HG03520 (cell line): ENCODE results near the gene ADAMTS13.

ENCODE experiments used
- ATAC-seq: cut with Tn5 transposase; IDR thresholded peaks from one replicate; pipeline ENCODE4 v1.9.1; 2021; ENCODE audit warnings: mild to moderate bottlenecking, moderate library complexity; ENCODE audit not compliant: unreplicated experiment

ADAMTS13 gene

GRCh38 chr9:133470427-133470924, 48.3 kb downstream of the ADAMTS13 start:
- no peak for ATAC-seq

GRCh38 chr9:133470988-133471387, 48.8 kb downstream of the ADAMTS13 start:
- ATAC-seq = no peak

GRCh38 chr9:133471551-133472276, 49.5 kb downstream of the ADAMTS13 start:
- no peak for ATAC-seq

GRCh38 chr9:133472277-133472645, 50.1 kb downstream of the ADAMTS13 start:
- no peak for ATAC-seq

GRCh38 chr9:133472753-133473378, 50.7 kb downstream of the ADAMTS13 start:
- ATAC-seq = no peak

- no peak for ATAC-seq
Observed at GRCh38 chr9:133473743-133474142, 51.6 kb downstream of the ADAMTS13 start.

GRCh38 chr9:133474215-133474614, 52.0 kb downstream of the ADAMTS13 start:
- no peak for ATAC-seq

GRCh38 chr9:133474853-133475252, 52.7 kb downstream of the ADAMTS13 start:
- no peak for ATAC-seq

GRCh38 chr9:133475292-133476012, 53.3 kb downstream of the ADAMTS13 start:
- ATAC-seq = no peak

- no peak for ATAC-seq
Observed at GRCh38 chr9:133476036-133476931, 54.1 kb downstream of the ADAMTS13 start.

GRCh38 chr9:133476941-133477340, 54.8 kb downstream of the ADAMTS13 start:
- ATAC-seq = no peak

- ATAC-seq = no peak
Observed at GRCh38 chr9:133477461-133477860, 55.3 kb downstream of the ADAMTS13 start.

- ATAC-seq = peak; percentile 32
Observed at GRCh38 chr9:133477992-133478850, 56.1 kb downstream of the ADAMTS13 start.

- peak; percentile 81 for ATAC-seq
Observed at GRCh38 chr9:133478851-133479711, 56.9 kb downstream of the ADAMTS13 start, which contains the start of gene SLC2A6. SLC2A6 (minus strand) TSS chr9:133479099; CDS start chr9:133479059, 40 bp downstream.

- no peak for ATAC-seq
Observed at GRCh38 chr9:133483611-133484010, 61.4 kb downstream of the ADAMTS13 start.

- no peak for ATAC-seq
Observed at GRCh38 chr9:133484671-133485437, 62.7 kb downstream of the ADAMTS13 start.

GRCh38 chr9:133485531-133486260, 63.5 kb downstream of the ADAMTS13 start:
- ATAC-seq = no peak
